ENCODE measurements around the gene TRMT11.

GRCh38 chr6:125985522-125985921 is 818 bp upstream of the TRMT11 start:
- TF ChIP-seq FOXM1 (IDR thresholded peaks at IDR 0.05; ENCODE audit: borderline replicate concordance, low read depth) = no peak
- TF ChIP-seq CEBPB (IDR thresholded peaks at IDR 0.05) = no peak
- no peak for TF ChIP-seq REST (IDR thresholded peaks at IDR 0.05; ENCODE audit: low read depth)
- no peak for TF ChIP-seq TEAD4 (IDR thresholded peaks at IDR 0.05)
- no peak for TF ChIP-seq EP300 (IDR thresholded peaks at IDR 0.05; ENCODE audit: borderline replicate concordance)

All from Ishikawa (cell line).